Upper lobe of left lung (tissue), 4 donors: ENCODE data around the gene CTR9.

ENCODE experiments used
- CTCF ChIP-seq, 6 experiments: fragments of 450-650 bp in 4 of 6; fragments of 200-600 bp in 2 of 6; sonication (generic) in 2 of 6; IDR thresholded peaks; one replicate each; pipeline ENCODE4 v1.5.1; 2016 to 2019; ENCODE audit warnings: antibody characterized with exemption in 6 of 6
- EP300 ChIP-seq, 4 donors: sonication (generic); formaldehyde crosslinking; IDR thresholded peaks; one replicate each; pipeline ENCODE4 v1.5.1; 2017; ENCODE audit warnings: antibody characterized with exemption in 4 of 4, control low read depth in 2 of 4
- POLR2A ChIP-seq, 4 donors: fragments of 450-650 bp; IDR thresholded peaks; one replicate each; pipeline ENCODE4 v1.5.1; 2016 to 2017; ENCODE audit warnings: antibody characterized with exemption in 4 of 4, mild to moderate bottlenecking in 2 of 4
- POLR2AphosphoS5 ChIP-seq, 2 donors: sonication (generic); formaldehyde crosslinking; IDR thresholded peaks; one replicate each; pipeline ENCODE4 v1.5.1; 2017; ENCODE audit warnings: antibody characterized with exemption in 2 of 2

- no peak for TF ChIP-seq POLR2AphosphoS5 (IDR thresholded peaks at IDR 0.05)
- TF ChIP-seq CTCF (IDR thresholded peaks at IDR 0.05), result no peak
- TF ChIP-seq POLR2A (IDR thresholded peaks at IDR 0.05), result no peak
- TF ChIP-seq EP300 (IDR thresholded peaks at IDR 0.05), result no peak
Measured at GRCh38 chr11:10752061-10752460, 1.0 kb downstream of the CTR9 start.
